K562 (cell line): ENCODE data around the gene PRR7. TPM values are rescaled to one million over a fixed set of nuclear protein-coding genes. Genes with fewer than 3 reads are reported as not detected.

Experiments used
- CBX1 ChIP-seq: sonication (generic); IDR thresholded peaks from 2 replicates; pipeline ENCODE4 v1.6.1; 2016; ENCODE audit warnings: antibody characterized with exemption, low read depth, mild to moderate bottlenecking
- DMBX1 ChIP-seq: fragments of 250-450 bp; sonication (Bioruptor Pico); IDR thresholded peaks from 2 replicates; pipeline ENCODE4 v1.8.0; 2022; ENCODE audit warnings: inconsistent platforms, mild to moderate bottlenecking, moderate library complexity, borderline replicate concordance
- E2F5 ChIP-seq: sonication (generic); formaldehyde crosslinking; IDR thresholded peaks from 2 replicates; pipeline ENCODE4 v1.8.0; 2022; ENCODE audit warnings: mild to moderate bottlenecking, missing genetic modification reagents
- ELK3 ChIP-seq: fragments of 450-650 bp; formaldehyde crosslinking; IDR thresholded peaks from 2 replicates; pipeline ENCODE4 v1.4.0; 2020; ENCODE audit warnings: mild to moderate bottlenecking
- HDAC2 ChIP-seq: fragments of 450-650 bp; IDR thresholded peaks from 2 replicates; pipeline ENCODE4 v1.6.1; 2016; ENCODE audit warnings: mild to moderate bottlenecking
- JUND ChIP-seq, 2 experiments: IDR thresholded peaks; 2 replicates in 1 of 2; 3 replicates in 1 of 2; pipeline ENCODE4 v1.6.1; 2011; ENCODE audit warnings: borderline replicate concordance in 2 of 2, low read depth in 2 of 2, low read length in 2 of 2, improper control_type of control experiment in 1 of 2, missing biosample characterization in 1 of 2, missing genetic modification characterization in 1 of 2, missing genetic modification reagents in 1 of 2
- MITF ChIP-seq: IDR thresholded peaks from 2 replicates; pipeline ENCODE4 v1.6.1; 2014; ENCODE audit warnings: antibody characterized with exemption
- MXD1 ChIP-seq: fragments of 250-450 bp; sonication (Bioruptor Pico); IDR thresholded peaks from 2 replicates; pipeline ENCODE4 v1.8.0; 2021; ENCODE audit warnings: borderline replicate concordance, mild to moderate bottlenecking, moderate library complexity; ENCODE audit not compliant: poor library complexity, severe bottlenecking
- NR2C1 ChIP-seq, 2 experiments: fragments of 450-650 bp; IDR thresholded peaks; 2 replicates each; pipeline ENCODE4 v1.6.1; 2017; ENCODE audit warnings: mild to moderate bottlenecking in 2 of 2, antibody characterized with exemption in 1 of 2, inconsistent platforms in 1 of 2, missing compliant biosample characterization in 1 of 2, missing genetic modification characterization in 1 of 2
- PATZ1 ChIP-seq: fragments of 250-450 bp; sonication (Bioruptor Pico); IDR thresholded peaks from 2 replicates; pipeline ENCODE4 v1.5.0; 2020; ENCODE audit warnings: mild to moderate bottlenecking, borderline replicate concordance
- PHF20 ChIP-seq: fragments of 450-650 bp; IDR thresholded peaks from 2 replicates; pipeline ENCODE4 v1.6.1; 2018; ENCODE audit not compliant: partially characterized antibody
- POLR2AphosphoS5 ChIP-seq: IDR thresholded peaks from 2 replicates; pipeline ENCODE4 v1.6.1; 2011; ENCODE audit warnings: mild to moderate bottlenecking, low read depth, low read length, moderate library complexity; ENCODE audit not compliant: control insufficient read depth, insufficient read depth
- RBM15 ChIP-seq: fragments of 200-400 bp; formaldehyde crosslinking; IDR thresholded peaks from 2 replicates; pipeline ENCODE4 v1.6.1; 2018; ENCODE audit warnings: mild to moderate bottlenecking, low read length, moderate library complexity; ENCODE audit not compliant: insufficient read depth
- SMAD4 ChIP-seq: fragments of 250-450 bp; sonication (Bioruptor Pico); conservative IDR thresholded peaks from 2 replicates; pipeline ENCODE4 v1.8.0; 2021; ENCODE audit warnings: inconsistent platforms, mild to moderate bottlenecking, moderate library complexity
- U2AF1 ChIP-seq: fragments of 200-400 bp; formaldehyde crosslinking; optimal IDR thresholded peaks from 2 replicates; pipeline ENCODE3; 2017; ENCODE audit warnings: mild to moderate bottlenecking, low read depth, low read length, moderate library complexity
- ZHX1 ChIP-seq: fragments of 150-350 bp; conservative IDR thresholded peaks from 2 replicates; pipeline ENCODE4 v1.6.1; 2014; ENCODE audit warnings: low read length
- polyA plus RNA-seq, 8 experiments: library from polyadenylated mRNA; depleted of rRNA in 4 of 8; stranded (reverse) in 5 of 8; unstranded in 3 of 8; fragments of >200 nt; fragmentation: Nextera tagmentation in 2 of 8; fragmentation: Illumina TruSeq in 1 of 8; extraction: Ambion mirVana in 2 of 8; extraction: Trizol in 1 of 8; gene quantifications; 2 replicates each; pipeline versions ENCODE4 v1.2.1 to v1.2.3, GENCODE V29; 2011 to 2014; ENCODE audit warnings: inconsistent platforms in 1 of 8, missing spikeins in 1 of 8
- total RNA-seq, 7 experiments: library from RNA; depleted of rRNA in 6 of 7; stranded (reverse); fragments of >200 nt in 6 of 7; fragmentation: Illumina TruSeq in 2 of 7; extraction: Trizol in 2 of 7; gene quantifications; 2 replicates each; pipeline versions ENCODE4 v1.2.1 to v1.2.3, GENCODE V29; 2011 to 2021; ENCODE audit warnings: low replicate concordance in 1 of 7

The PRR7 gene
- total and polyA plus RNA-seq, 9 of the 15 experiments (the other 6 are each of a cell fraction or from before 2014, with no cell fraction given), result 0.80 to 11.3 (median 10.4) TPM; not detected in 4

GRCh38 chr5:177497292-177498012, 50.8 kb downstream of the PRR7 start, which contains the start of gene PDLIM7 (continued):
- TF ChIP-seq PATZ1 (CRISPR knock-in tag) (no peak), MXD1 (CRISPR knock-in tag) (no peak), U2AF1 (no peak), SMAD4 (CRISPR knock-in tag) (peak; percentile 74), ELK3 (CRISPR knock-in tag) (no peak), ZHX1 (no peak), HDAC2 (peak; percentile 99), CBX1 (peak; percentile 98), POLR2AphosphoS5 (peak; percentile 88; the same call in 1 of the 2 replicates), RBM15 (no peak), DMBX1 (CRISPR knock-in tag) (peak; percentile 64), PHF20 (peak; percentile 70), E2F5 (CRISPR knock-in tag) (no peak), NR2C1 (IDR thresholded peaks at IDR 0.05) (no peak), NR2C1 (tag; IDR thresholded peaks at IDR 0.05) (no peak), JUND (IDR thresholded peaks at IDR 0.05; ENCODE audit: borderline replicate concordance, low read depth, low read length) (peak; percentile 47), JUND (tag; IDR thresholded peaks at IDR 0.05; ENCODE audit: borderline replicate concordance, low read depth, low read length) (no peak; the same call in 2 of the 3 replicates), MITF (no peak)
